H1 (cell line): ENCODE data around the gene KCP. TPM values are rescaled to one million over a fixed set of nuclear protein-coding genes. Genes with fewer than 3 reads are reported as not detected.

ENCODE experiments used
- CHD7 ChIP-seq: fragments of 300-600 bp; sonication (generic); IDR thresholded peaks from 2 replicates; pipeline ENCODE4 v1.7.1; 2012; ENCODE audit warnings: low read length, moderate library complexity, mild to moderate bottlenecking, inconsistent platforms; ENCODE audit not compliant: insufficient replicate concordance
- CTCF ChIP-seq, 3 experiments: IDR thresholded peaks; 1 replicate in 2 of 3; 2 replicates in 1 of 3; pipeline versions ENCODE4 v1.5.1 to v1.6.1; 2011; ENCODE audit warnings: low read length in 3 of 3, mild to moderate bottlenecking in 3 of 3, inconsistent platforms in 2 of 3, low read depth in 1 of 3, moderate library complexity in 1 of 3; ENCODE audit not compliant: insufficient read depth in 1 of 3; ENCODE audit errors: control extremely low read depth in 1 of 3
- RFX5 ChIP-seq: IDR thresholded peaks from 2 replicates; pipeline ENCODE4 v1.6.1; 2011; ENCODE audit warnings: low read depth, low read length, improper control_type of control experiment, borderline replicate concordance
- TAF7 ChIP-seq: optimal IDR thresholded peaks from 2 replicates; pipeline ENCODE3; 2011; ENCODE audit warnings: low read depth, mild to moderate bottlenecking, inconsistent platforms, low read length, moderate library complexity, borderline replicate concordance
- polyA plus RNA-seq, 7 experiments: library from polyadenylated mRNA; depleted of rRNA in 3 of 7; stranded (reverse) in 5 of 7; unstranded in 2 of 7; fragments of >200 nt in 5 of 7; fragments of 200-250 nt in 2 of 7; gene quantifications; 1 replicate in 5 of 7; 2 replicates in 1 of 7; 4 replicates in 1 of 7; pipeline versions ENCODE4 v1.2.1 to v1.2.3, GENCODE V29; 2011 to 2013; ENCODE audit warnings: missing spikeins in 2 of 7, mixed read lengths in 2 of 7
- total RNA-seq: library from RNA; stranded (reverse); fragmentation: NEBNext Ultra II Directional; extraction: Animal tissue kit (Norgen Biotek cat#: 25700); gene quantifications from 2 replicates; pipeline ENCODE4 v1.2.1, GENCODE V29; 2021

Gene KCP
- total and polyA plus RNA-seq, 2 of the 8 experiments (the other 6 are each of a cell fraction or from before 2014, with no cell fraction given) = 1.3 to 2.0 TPM

- TF ChIP-seq CHD7 = no peak
- no peak for TF ChIP-seq CTCF (IDR thresholded peaks at IDR 0.05; ENCODE audit: control extremely low read depth in 1 of 3, insufficient read depth in 1 of 3, low read depth in 1 of 3, low read length in 3 of 3)
- no peak for TF ChIP-seq TAF7
- TF ChIP-seq RFX5 = no peak
These were observed 31.0 kb downstream of the KCP start (continued) for GRCh38 chr7:128879461-128879938.
